Measurements from ENCODE around the gene AK2. TPM values are rescaled to one million over a fixed set of nuclear protein-coding genes. Genes with fewer than 3 reads are reported as not detected.

Gene AK2
- total RNA-seq, 1 donor from 2014 or later, result 126 TPM

DNA sequence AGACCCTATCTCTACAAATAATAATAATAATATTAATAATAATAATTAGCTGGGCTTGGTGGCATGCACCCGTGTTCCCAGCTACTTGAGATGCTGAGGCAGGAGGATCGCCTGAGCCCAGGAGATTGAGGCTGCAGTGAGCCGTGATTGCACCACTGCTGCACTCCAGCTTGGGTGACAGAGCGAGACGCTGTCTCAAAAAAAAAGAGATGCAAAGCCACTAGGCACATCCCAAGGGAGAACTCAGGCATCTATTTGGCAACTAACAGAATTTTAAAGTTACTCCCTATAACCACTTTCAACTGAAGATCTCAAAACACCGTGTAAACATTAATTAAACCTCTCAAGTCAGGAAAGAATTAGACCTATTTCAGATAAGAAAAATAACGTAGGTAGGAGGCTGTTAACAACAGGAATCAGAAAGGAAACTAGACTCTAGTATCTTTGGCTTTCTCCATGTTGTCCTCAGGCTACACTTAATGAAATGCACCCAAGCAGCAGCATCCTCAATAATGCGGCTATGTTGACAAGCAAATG, 75.8 kb downstream of the AK2 start:
- H3K9ac ChIP-seq (ENCODE audit: low read length), result no peak overlapping the region
- no peak overlapping the region for H3K27ac Mint-ChIP-seq (ENCODE audit: unreplicated experiment)
- H3K4me1 ChIP-seq (ENCODE audit: insufficient read depth, low read length), result peaks cover 13% of the 10 kb centered on the region
- no peak overlapping the region for H3K4me2 ChIP-seq (ENCODE audit: low read length)
- peaks cover 5% of the 10 kb centered on the region for H3K36me3 Mint-ChIP-seq (ENCODE audit: low read depth, unreplicated experiment)
- no peak for DNase-seq (ENCODE audit: low read depth)
- FAIRE-seq, result no peak
- no peak overlapping the region for H3K4me3 ChIP-seq (ENCODE audit: insufficient read depth, low read depth, low read length)
- peaks cover 15% of the 10 kb centered on the region for H3K4me1 Mint-ChIP-seq (ENCODE audit: low read depth, unreplicated experiment)
- no peaks in the 10 kb centered on the region for H3K9me3 ChIP-seq (ENCODE audit: insufficient read depth, low read depth, low read length)
- H3K27me3 Mint-ChIP-seq (ENCODE audit: low read depth, unreplicated experiment), result no peaks in the 10 kb centered on the region
- H3K27ac ChIP-seq (ENCODE audit: low read depth, low read length), result no peak overlapping the region
- H2AFZ ChIP-seq (ENCODE audit: low read depth, low read length), result no peak overlapping the region
- H3K4me3 Mint-ChIP-seq (ENCODE audit: unreplicated experiment), result no peak overlapping the region
- peaks cover 61% of the 10 kb centered on the region for H4K20me1 ChIP-seq (ENCODE audit: insufficient read depth, low read length)
- no peaks in the 10 kb centered on the region for H3K36me3 ChIP-seq (ENCODE audit: insufficient read depth, low read length)
- no peaks in the 10 kb centered on the region for H3K27me3 ChIP-seq (ENCODE audit: insufficient read depth, low read length)
- H3K79me2 ChIP-seq (ENCODE audit: insufficient read depth, low read length), result peaks cover 77% of the 10 kb centered on the region
- TF ChIP-seq, protein P1, sequence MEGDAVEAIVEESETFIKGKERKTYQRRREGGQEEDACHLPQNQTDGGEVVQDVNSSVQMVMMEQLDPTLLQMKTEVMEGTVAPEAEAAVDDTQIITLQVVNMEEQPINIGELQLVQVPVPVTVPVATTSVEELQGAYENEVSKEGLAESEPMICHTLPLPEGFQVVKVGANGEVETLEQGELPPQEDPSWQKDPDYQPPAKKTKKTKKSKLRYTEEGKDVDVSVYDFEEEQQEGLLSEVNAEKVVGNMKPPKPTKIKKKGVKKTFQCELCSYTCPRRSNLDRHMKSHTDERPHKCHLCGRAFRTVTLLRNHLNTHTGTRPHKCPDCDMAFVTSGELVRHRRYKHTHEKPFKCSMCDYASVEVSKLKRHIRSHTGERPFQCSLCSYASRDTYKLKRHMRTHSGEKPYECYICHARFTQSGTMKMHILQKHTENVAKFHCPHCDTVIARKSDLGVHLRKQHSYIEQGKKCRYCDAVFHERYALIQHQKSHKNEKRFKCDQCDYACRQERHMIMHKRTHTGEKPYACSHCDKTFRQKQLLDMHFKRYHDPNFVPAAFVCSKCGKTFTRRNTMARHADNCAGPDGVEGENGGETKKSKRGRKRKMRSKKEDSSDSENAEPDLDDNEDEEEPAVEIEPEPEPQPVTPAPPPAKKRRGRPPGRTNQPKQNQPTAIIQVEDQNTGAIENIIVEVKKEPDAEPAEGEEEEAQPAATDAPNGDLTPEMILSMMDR (IDR thresholded peaks at IDR 0.05; ENCODE audit: insufficient read depth, low read depth, low read length), result no peak
- no peak for TF ChIP-seq EZH2 (IDR thresholded peaks at IDR 0.05; ENCODE audit: insufficient read depth, low read length)
- no peaks in the 10 kb centered on the region for H3K9me3 Mint-ChIP-seq (ENCODE audit: unreplicated experiment)

- Histone ChIP-seq H3K79me2 (ENCODE audit: insufficient read depth, low read length) (peaks cover 83% of the 10 kb centered on the region), H3K9ac (ENCODE audit: low read length) (no peak overlapping the region), H4K20me1 (ENCODE audit: insufficient read depth, low read length) (peaks cover 66% of the 10 kb centered on the region), H3K27me3 (ENCODE audit: insufficient read depth, low read length) (no peaks in the 10 kb centered on the region), H3K4me2 (ENCODE audit: low read length) (no peak overlapping the region), H3K9me3 (ENCODE audit: insufficient read depth, low read depth, low read length) (no peaks in the 10 kb centered on the region), H2AFZ (ENCODE audit: low read depth, low read length) (no peak overlapping the region), H3K27ac (ENCODE audit: low read depth, low read length) (no peak overlapping the region), H3K4me1 (ENCODE audit: insufficient read depth, low read length) (peaks cover 13% of the 10 kb centered on the region), H3K4me3 (ENCODE audit: insufficient read depth, low read depth, low read length) (no peak overlapping the region), H3K36me3 (ENCODE audit: insufficient read depth, low read length) (no peaks in the 10 kb centered on the region)
- Mint-ChIP-seq H3K4me3 (ENCODE audit: unreplicated experiment) (no peak overlapping the region), H3K36me3 (ENCODE audit: low read depth, unreplicated experiment) (peaks cover 5% of the 10 kb centered on the region), H3K27me3 (ENCODE audit: low read depth, unreplicated experiment) (no peaks in the 10 kb centered on the region), H3K9me3 (ENCODE audit: unreplicated experiment) (no peaks in the 10 kb centered on the region), H3K27ac (ENCODE audit: unreplicated experiment) (no peak overlapping the region), H3K4me1 (ENCODE audit: low read depth, unreplicated experiment) (peaks cover 15% of the 10 kb centered on the region)
- FAIRE-seq, result no peak
- TF ChIP-seq, protein P1 (IDR thresholded peaks at IDR 0.05; ENCODE audit: insufficient read depth, low read depth, low read length), result no peak
- TF ChIP-seq EZH2 (IDR thresholded peaks at IDR 0.05; ENCODE audit: insufficient read depth, low read length), result no peak
- DNase-seq (ENCODE audit: low read depth), result no peak
Measured at GRCh38 chr1:32960342-32960741, 76.3 kb downstream of the AK2 start.

DNA sequence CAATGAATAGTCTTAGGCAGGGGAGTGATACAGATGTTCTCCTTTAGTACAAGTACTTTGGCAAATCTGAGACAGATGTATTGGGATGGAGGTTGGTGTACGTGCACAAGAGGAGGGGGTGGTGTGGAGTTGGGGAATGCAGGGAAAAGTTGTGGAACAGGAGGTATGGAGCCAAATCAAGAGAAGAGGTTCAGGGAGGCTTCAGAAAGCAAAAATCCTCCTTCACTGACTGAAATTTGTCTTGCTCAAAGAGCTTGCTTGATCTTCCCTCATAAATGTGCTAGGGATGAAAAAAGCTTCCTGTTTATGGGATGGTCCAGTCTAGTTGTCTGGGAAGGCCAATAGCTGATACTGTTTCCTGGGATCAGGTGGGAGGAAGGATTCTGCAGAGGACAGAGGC, 77.9 kb downstream of the AK2 start:
- no peak overlapping the region for H3K27ac Mint-ChIP-seq (ENCODE audit: unreplicated experiment)
- H3K4me3 Mint-ChIP-seq (ENCODE audit: unreplicated experiment), result no peak overlapping the region
- peaks cover 79% of the 10 kb centered on the region for H4K20me1 ChIP-seq (ENCODE audit: insufficient read depth, low read length)
- H3K36me3 Mint-ChIP-seq (ENCODE audit: low read depth, unreplicated experiment), result peaks cover 4% of the 10 kb centered on the region
- no peaks in the 10 kb centered on the region for H3K27me3 ChIP-seq (ENCODE audit: insufficient read depth, low read length)
- no peak overlapping the region for H3K4me2 ChIP-seq (ENCODE audit: low read length)
- H3K9me3 Mint-ChIP-seq (ENCODE audit: unreplicated experiment), result no peaks in the 10 kb centered on the region
- DNase-seq (ENCODE audit: low read depth) (no peak), FAIRE-seq (no peak)
- peaks cover 17% of the 10 kb centered on the region for H3K4me1 ChIP-seq (ENCODE audit: insufficient read depth, low read length)
- H3K79me2 ChIP-seq (ENCODE audit: insufficient read depth, low read length), result peaks cover 93% of the 10 kb centered on the region
- peaks cover 13% of the 10 kb centered on the region for H3K4me1 Mint-ChIP-seq (ENCODE audit: low read depth, unreplicated experiment)
- no peak overlapping the region for H2AFZ ChIP-seq (ENCODE audit: low read depth, low read length)
- H3K27me3 Mint-ChIP-seq (ENCODE audit: low read depth, unreplicated experiment), result no peaks in the 10 kb centered on the region
- no peaks in the 10 kb centered on the region for H3K9me3 ChIP-seq (ENCODE audit: insufficient read depth, low read depth, low read length)
- TF ChIP-seq EZH2 (IDR thresholded peaks at IDR 0.05; ENCODE audit: insufficient read depth, low read length), result no peak
- TF ChIP-seq, protein P1 (IDR thresholded peaks at IDR 0.05; ENCODE audit: insufficient read depth, low read depth, low read length), result no peak
- no peaks in the 10 kb centered on the region for H3K36me3 ChIP-seq (ENCODE audit: insufficient read depth, low read length)
- H3K9ac ChIP-seq (ENCODE audit: low read length), result no peak overlapping the region
- no peak overlapping the region for H3K4me3 ChIP-seq (ENCODE audit: insufficient read depth, low read depth, low read length)
- H3K27ac ChIP-seq (ENCODE audit: low read depth, low read length), result no peak overlapping the region

Measured in astrocyte (in vitro differentiated cells and primary cell).